HG03354 (cell line): ENCODE data around the gene TRIP12.
"Not testable (repeated sequence)": the region's sequence is repeated elsewhere in the genome, so short reads cannot be mapped to it uniquely, and the experiment has no call there.

ENCODE experiments used
- ATAC-seq: cut with Tn5 transposase; IDR thresholded peaks from one replicate; pipeline ENCODE4 v1.9.1; 2021; ENCODE audit warnings: mild to moderate bottlenecking; ENCODE audit not compliant: unreplicated experiment, poor library complexity, severe bottlenecking

The TRIP12 gene

DNA sequence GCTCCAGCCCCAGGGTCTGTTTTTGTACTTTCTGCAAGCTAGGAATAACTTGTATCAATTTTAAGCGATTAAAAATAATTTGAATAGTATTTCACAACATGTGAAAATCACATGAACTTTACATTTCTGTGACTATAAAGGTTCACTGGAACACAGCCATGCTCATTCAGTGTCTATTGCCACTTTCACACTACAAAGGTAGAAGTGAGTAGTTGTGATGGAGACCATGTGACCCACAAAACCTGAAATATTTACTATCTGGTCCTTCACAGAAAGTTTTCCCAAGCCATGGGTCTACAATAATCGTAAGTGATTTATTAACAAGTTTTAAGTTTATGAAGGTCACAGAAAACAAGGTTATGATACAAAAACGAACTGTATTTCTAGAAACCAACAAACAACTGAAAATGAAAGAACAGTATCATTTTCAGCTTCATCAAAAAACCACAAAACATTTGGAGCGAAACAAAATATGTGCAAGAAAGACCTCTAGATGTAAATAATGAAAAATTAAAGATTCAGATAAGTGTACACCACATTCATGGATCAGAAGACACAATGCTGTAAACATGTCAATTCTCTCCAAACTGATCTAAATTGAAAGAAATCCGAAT lies 138.6 kb downstream of the TRIP12 start:
- peak; percentile 59 for ATAC-seq

DNA sequence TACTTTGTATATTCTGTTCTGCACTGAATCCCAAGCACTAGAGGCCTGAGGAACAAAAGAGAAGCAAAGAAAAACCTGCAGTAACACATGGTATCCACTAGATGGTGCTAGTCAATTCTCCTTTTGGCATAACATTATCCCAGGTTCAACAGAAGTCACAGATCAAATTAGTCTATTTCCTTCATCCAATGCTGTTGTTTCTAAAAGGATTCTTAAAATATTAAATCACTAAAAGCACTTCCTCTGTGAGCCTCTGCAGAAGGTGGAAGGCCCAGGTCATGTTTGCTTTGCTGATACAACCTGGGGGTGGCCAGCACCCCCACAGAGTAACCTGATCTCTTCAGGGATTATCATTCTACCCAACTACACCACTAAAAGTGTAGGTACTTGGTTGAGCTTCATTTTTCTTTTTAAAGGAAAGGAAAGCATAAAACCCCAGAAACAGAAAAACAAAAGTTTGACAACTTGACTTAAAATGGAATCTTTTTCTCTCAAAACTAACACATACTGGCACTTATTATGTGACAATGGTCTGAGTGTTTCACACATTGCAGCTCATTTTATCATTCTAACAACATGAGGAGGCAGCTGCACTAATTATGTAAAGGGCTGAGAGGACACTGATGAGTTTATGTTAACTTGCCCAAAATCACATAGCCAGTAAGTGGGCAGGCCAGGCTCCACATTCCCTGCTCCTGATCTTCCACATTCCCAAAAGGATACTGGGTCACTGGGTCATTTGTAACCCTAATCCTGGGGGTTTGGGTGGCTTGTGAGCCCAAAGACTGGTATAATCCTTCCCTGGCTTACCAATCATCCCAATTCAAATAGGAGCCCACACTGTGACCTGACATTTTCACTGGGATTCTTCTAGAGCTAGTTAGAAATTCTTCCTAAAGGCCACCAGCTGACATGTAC lies 140.7 kb downstream of the TRIP12 start:
- ATAC-seq, result peak; percentile 54

DNA sequence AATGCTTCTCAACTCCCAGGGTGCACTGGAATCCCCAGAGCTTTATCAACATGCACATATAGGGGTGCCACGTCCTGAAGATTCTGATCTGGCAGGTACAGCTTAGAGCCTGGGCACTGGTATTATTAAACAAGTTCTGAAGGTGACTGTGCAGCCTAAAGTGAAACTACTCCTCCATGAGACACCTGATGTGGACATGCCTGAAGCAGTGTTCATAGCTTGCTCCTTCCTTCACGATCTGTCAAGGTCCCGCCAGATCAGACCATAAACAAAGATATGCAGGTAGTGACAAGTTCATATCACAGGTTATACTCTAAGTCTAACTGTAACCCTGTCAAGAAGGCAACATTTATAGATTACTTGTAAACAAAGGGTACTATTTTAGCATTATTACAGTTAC lies 142.2 kb downstream of the TRIP12 start:
- no peak for ATAC-seq

DNA sequence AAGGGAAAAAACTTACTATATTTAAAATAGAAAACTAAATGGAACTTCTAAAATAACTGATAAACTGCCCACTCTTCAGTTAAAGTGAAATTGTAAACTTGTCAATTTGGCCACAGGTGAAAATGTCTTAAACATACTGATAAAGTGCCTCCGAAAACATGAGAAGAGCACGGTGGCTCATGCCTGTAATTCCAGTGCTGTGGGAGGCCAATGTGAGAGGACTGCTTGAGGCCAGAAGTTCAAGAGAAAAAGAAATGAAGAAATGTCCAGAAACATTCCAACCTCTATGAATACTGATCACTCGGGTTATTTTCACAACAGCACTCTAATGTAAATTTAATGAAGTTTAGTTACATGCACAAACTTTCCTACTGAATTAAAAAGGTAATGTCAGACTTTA lies 144.1 kb downstream of the TRIP12 start:
- no peak for ATAC-seq

DNA sequence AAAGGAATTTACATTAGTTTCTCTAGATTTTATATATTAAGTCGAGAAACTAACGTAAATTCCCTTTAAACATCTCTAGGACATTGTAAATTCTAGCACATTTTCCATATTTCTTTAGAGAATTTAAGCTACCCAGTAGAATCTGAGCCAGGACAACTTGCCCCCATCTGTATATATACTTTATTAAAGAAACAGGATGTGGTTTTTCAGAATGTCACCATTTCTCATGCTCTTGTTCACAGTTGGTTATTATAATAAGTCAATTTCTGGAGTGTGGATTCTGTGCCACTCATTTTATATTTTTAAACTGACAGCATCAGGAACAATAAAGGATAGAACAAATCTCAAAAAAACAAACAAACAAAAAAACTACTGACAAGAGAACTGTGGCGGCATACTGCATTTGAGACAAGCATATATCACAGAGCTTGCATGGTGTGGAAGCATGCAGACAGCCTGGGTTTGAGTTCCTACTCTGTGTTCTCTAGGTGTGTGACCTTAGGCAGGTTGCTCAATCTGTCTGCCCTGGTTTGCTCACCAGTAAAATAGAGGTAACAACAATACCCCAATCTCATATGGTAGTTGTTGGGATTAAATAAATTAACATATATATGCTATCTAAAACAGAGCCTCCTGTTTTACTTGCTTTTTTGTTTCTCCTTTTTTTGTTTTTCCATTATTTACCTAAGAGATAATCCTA lies 146.0 kb downstream of the TRIP12 start:
- peak; percentile 44 for ATAC-seq

DNA sequence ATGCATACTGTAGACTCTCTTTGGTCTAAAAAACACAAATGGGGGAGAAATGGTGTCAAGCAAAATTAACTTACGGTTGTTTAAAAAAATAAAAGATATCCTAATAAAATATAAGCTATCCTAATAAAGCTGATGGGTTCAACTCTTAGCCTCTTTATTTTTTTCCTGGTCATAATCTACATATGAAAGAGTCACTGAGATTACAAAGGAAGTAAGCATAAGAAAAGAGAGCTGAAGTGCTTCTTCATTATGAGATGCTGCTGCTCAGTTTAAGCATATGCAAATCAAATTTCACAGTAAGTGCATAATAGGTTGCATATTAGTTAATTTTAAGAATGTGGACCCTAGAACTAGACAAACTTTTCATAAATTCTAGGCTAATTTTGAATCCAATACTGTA lies 147.6 kb downstream of the TRIP12 start:
- ATAC-seq, result no peak

DNA sequence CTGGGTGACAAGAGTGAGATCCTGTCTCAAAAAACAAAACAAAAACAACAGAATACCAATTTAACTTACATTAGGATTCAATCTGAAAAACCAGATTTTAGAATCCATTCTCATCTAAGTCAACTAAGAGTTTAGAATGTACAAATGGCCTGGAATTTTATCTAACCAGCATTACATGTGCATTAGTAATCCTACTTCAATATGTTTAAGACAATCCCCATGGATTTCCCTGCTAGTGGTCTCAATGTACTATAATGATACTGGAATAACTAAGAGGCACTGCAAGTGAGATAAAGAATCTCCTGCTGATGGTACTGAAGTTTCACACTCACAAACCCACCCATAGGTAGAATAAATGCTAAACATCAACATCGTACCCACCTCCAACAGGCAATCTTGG lies 153.6 kb downstream of the TRIP12 start:
- ATAC-seq, result no peak

DNA sequence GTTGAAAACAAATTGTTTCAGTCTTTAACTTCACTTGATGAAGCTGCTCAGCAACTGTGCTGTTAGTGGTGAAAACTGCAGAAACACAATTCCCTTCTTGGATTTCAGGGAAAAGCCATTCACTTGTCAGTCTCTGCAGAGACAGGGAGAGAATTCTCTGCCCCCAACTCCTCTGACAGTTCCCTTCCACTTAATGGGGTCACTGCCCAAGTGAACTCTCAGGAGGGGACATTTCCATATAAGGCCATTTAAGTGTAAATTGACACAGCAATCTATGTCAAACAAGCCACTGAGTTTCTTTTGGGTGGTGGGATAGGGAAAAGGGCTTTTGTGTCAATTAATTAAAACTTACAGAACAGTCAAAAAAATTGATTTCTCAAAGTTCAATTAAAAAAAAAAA lies 156.1 kb downstream of the TRIP12 start:
- ATAC-seq, result no peak

DNA sequence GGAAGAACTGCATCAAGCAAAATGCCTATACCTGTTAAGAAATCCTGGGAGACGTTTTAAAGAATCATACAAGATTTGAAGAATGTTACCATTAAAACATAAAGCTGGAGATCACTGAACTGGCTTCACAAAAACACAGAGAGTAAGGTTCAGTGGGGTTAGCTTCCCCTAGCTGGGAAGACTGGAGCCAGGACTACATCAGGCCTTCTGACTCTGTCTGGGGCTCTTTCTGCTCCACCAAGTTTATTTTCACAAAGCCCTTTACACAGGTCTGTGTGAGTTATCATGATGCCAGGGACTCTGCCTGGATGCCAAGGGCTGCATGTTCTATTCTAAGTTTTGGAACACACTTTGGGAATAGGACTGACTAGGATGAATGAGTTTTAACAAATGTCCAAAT lies 160.1 kb downstream of the TRIP12 start:
- no peak for ATAC-seq

DNA sequence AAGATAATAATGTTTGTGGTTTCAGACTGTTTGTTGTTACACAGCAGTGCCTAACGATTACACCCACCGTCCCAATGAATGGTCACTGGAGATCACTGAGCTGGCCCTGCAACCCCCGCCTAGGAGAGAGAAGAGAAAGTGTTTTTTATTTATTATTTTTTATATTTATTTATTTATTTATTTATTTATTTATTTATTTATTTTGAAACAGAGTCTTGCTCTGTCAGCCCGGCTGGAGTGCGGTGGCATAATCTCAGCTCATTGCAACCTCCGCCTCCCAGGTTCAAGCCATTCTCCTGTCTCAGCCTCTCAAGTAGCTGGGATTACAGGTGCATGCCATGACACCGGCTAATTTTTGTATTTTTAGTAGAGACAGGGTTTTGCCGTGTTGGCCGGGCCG lies 164.3 kb downstream of the TRIP12 start:
- ATAC-seq, result not testable (repeated sequence)

DNA sequence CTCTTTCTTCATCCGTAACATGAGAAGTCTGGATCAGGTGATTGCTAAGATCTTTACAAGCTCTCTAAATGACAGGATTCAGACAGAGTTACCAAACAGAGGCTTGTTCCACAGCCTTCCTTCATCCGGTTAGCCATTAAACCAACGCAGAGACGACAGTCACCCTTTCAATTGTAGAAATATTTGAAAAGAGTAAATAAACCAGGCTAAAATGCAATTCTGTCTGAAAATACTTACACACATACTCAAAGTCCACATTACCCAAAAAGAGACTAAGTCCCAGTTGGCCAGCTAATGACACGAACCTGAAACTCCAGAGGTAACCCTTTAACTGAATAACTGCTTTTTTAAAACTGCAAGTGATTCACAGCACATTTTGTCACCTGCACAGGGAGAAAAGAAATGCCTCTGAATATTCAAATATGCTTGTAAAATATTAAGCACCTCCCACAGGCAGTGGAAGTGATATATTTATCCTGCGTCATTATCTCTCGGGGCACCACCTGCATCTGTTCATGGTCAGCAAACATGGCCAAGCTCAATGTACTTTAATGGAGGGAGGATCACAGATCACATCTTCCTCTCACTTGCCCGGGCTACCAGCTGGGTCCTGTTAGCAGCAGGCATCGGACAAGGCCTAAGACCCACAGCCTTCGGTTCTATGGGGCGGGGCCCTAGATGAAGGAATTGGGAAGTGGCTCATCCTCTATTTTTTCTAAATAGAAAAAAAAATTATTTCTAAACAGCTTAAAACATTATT lies 168.7 kb downstream of the TRIP12 start:
- ATAC-seq, result no peak

DNA sequence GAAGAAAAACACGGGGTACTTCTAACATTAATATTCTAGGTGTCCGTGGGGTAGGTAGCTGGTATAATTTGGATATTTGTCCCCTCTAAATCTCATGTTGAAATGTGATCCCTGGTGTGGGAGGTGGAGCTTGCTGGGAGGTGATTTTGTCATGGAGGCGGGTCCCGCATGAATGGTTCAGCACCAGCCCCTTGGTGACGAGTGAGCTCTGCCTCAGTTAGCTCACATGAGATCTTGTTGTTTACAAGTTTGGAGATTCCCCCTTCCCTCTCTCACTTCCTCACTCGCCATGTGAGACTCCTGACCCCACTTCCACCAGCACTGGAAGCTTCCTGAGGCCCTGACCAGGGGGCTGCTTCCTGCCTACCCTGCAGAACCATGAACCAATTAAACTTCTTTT lies 172.0 kb downstream of the TRIP12 start:
- no peak for ATAC-seq

DNA sequence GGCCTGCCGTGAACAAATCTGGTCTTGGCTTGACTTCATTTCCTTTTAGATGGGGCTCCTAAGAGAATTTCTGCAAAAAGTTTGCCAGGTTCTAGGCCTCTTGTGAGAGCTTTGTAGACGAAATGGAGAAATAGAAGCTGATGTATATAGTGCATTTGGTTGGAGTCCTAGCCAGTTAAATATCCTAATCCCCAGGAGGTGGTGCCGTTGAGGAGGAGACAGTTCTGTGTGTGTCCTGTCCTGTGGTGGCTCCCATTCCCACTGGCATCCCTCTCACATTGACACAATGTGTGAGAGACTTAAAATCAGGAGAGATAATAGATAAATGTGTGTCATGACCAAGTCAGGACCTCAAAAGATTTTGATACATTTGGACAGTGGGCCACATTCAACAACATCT lies 172.9 kb downstream of the TRIP12 start:
- ATAC-seq, result no peak

DNA sequence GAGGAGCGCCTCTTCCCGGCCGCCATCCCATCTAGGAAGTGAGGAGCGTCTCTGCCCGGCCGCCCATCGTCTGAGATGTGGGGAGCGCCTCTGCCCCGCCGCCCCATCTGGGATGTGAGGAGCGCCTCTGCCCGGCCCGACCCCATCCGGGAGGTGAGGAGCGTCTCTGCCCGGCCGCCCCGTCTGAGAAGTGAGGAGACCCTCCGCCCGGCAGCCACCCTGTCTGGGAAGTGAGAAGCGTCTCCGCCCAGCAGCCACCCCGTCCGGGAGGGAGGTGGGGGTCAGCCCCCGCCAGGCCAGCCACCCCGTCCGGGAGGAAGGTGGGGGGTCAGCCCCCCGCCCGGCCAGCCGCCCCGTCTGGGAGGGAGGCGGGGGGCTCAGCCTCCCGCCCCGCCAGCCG lies 179.1 kb downstream of the TRIP12 start:
- ATAC-seq, result not testable (repeated sequence)

DNA sequence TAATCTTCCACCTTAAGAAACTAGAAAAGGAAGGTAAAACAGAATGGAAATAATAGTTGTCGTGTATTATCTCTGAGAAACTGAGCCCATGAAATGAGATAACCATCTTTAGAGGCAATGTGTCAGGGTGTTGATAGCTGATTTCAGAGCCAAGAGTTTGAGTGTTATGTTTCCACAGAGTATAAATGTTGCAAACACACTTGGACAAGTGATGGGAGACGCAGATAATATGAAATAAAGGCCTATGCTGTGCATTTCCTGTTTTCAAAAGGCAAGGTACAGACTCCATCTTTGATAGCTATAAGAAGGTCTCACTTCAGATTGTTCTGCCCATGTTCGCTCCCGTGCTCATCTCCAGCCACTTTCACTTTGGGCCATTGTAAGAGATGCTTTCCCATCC lies 181.5 kb downstream of the TRIP12 start:
- no peak for ATAC-seq

DNA sequence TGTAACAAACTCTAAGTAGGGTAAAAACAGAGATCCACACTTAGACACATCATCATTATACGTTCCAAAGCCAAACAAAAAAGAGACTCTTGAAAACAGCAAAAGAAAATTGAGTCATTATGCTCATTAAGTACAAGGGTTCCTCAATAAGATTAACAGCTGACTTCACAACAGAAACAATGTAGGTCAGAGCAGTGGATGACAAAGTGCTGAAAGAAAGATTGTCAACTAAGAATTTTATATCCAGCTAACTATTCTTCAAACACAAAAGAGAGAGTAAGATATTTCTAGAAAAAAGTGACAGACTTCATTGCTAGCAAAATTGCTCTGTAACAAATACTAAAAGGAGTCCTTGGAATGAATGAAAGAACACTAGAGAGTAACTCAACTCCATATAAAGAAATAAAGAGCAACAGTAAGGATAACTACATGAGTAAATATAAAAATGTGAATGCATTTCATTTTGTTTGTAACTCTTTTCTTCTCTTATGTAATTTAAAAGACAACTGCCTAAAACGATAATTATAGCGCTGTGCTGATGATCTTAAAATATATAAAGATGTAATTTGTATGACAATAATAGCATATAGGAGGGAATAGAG lies 183.7 kb downstream of the TRIP12 start:
- no peak for ATAC-seq

DNA sequence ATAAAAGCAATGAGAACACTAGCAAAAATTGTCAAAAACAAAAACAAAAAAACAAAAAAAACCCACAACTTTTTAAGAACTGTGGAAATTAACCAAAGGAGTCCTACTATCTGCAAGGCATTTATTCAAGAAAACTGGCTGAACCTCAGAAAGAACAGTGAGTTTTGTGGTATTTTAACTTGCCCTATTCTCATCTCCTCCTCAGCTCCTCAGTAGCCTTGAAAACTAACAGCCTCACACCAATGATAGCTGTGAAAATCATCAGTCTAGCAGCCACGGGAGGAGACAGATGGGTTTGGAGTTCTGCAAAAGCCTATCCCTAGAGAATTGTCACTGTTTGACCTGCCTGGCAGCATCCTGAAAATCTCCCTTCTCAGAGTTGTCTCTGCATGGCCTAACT lies 187.4 kb downstream of the TRIP12 start:
- ATAC-seq, result no peak

DNA sequence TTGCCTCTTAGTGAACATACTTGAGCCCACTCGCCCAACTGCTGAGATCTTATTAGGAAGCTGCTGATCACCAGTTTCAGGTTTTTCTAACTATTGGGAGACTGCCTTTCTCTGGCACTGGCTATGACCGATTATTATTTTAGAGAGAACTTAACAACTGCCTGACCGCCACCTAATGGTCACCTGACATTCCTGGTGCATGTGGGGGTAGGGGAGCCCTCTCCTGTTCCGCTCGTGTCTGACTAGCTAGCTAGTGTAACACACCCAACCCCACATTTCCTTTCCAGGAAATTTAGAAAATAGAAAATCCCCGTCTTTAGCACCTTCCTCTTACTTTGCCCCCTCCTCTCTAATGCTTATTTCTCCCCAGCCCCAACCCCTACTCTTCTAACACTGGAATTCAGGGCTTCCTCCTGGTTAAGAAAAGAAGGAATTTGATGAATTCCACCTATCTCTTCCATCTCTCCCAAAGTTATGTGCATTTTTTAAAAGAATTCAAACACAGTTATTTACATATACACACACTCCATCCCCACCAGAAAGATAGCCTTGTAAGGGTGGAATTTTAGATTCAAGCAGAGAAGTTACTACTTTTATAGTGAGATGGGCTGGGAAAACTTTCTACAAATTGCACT lies 188.1 kb downstream of the TRIP12 start:
- no peak for ATAC-seq

DNA sequence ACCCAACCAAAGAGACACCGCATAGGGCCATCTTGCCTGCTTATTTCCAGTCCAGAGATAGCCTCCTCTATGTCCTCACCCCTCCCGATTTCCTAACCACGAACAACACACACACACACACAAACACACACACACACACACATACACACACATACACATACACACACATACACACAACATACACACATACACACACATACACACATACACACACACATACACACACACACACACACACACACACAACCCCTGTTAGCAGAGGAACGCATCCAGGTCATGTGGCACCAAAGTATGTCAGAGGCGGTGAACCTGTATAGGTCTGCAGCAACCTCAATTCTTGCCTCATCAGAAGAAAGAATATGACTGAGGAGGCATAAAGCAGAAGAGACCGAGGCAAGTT lies 188.9 kb downstream of the TRIP12 start:
- ATAC-seq, result no peak
